Skeletal muscle cell (primary cell): ENCODE measurements around the gene ZAP70.
A peak's percentile ranks its signal among the peaks of the same experiment; 100 is the strongest.
"Not testable (repeated sequence)": the region's sequence is repeated elsewhere in the genome, so short reads cannot be mapped to it uniquely, and the experiment has no call there.

Experiments used
- DNase-seq: peaks from one replicate; pipeline ENCODE4 v3.0.0-alpha.2; 2010; ENCODE audit warnings: low read depth
- H3K4me3 ChIP-seq: 2 replicates; pipeline ENCODE4 v1.5.1; 2011; ENCODE audit warnings: low read depth, mild to moderate bottlenecking, control low read depth, low read length, moderate library complexity

Gene ZAP70

DNA sequence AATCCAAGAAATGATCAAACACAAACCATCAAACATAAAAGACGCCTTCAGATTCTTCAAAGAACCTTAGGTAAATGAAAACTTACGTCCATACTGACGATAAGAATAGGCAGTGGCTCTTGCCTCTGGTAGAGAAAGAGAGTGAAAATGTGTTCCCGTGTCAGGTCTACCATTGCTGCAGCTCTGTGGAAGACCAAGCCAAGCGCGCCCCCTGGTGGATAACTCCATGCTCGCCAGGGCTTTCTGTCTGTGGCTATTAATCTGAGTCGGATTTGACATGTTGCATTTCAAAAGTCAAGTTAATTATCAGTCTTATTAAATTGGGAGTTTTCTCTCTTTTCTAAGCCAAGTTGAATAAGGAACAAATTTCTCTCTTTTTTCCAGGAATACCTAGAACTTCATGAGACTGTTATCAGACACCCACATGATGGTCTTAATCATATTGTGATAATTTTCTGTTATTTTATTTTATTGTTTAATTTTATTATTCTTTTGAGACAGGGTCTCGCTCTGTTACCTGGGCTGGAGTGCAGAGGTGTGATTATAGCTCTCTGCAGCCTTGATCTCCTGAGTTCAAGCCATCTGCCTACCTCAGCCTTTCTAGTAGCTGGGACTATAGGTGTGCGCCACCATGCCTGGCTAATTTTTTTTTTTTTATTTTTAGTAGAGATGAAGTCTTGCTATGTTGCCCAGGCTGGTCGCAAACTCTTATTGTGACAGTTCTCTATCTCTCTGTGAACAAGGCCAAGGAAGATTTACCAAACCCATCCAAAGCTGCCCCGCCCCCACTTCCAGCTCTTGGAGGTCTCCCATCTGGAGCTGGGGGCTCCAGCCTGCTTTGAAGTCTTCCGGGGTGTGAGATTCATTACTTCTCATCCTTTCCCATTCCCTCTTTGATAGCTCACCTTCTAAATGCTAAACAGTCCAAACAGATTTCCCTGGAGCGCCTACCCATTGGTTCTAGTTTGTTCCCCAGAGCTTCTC is 15.8 kb upstream of the ZAP70 start:
- H3K4me3 ChIP-seq, result no peak overlapping the region
- peak; percentile 31 for DNase-seq

DNA sequence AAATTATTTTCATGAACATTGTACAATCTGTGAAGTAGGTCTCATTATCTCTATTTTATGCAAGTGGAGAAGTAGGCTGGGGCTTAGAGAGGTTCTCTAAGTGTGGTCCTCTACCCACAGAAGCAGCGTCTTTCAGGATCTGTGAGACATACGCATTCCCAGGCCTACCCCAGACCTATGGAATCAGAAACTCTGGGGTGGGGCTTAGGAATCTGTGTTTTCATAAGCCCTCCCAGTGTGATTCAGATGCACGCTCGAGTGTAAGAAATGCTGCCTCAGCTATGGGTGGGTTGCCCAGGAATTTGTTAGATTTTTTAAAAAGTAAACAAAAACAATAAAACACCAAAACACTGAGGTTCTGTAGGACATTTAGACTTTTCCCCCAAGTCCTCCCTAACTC is 14.8 kb upstream of the ZAP70 start:
- no peak for DNase-seq
- no peak overlapping the region for H3K4me3 ChIP-seq

- peak; percentile 18 for DNase-seq
- no peak overlapping the region for H3K4me3 ChIP-seq
Measured at GRCh38 chr2:97699765-97700444, 13.5 kb upstream of the ZAP70 start.

- no peak for DNase-seq
- no peak overlapping the region for H3K4me3 ChIP-seq
Measured at GRCh38 chr2:97701186-97701585, 12.2 kb upstream of the ZAP70 start.

GRCh38 chr2:97701851-97702465 is 11.4 kb upstream of the ZAP70 start:
- H3K4me3 ChIP-seq, result no peak overlapping the region
- peak; percentile 65 for DNase-seq

DNA sequence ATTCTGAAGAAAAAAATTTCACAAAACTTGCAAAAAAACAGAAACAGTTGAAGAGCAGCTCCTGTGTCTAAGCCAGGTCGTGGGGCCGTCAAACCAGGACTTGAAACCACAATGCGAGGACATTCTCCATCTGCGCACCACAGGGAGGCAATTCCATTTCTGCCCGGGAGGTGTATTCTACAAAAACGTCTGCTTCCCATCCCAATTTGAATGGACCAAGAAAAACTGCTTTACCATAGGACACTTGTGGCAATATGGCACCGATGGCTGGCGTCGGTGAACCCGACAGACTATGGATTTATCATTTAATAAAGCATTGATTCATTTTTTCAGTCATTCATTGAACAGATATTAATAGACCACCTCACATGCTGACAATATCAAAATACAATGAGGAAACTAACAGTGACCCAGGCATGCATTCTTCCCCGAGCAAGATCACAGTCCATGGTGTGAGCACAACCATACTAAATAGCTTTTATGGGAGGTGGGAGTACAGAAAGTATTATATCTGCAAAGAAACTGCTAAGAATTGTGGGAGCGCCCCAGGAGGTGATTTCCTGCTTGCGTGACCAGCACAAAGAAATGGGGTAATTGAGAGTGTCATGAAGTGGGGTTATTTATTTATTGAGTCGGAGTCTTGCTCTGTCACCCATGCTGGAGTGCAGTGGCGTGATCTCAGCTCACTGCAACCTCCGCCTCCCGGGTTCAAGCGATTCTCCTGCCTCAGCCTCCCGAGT is 10.5 kb upstream of the ZAP70 start:
- H3K4me3 ChIP-seq, result no peak overlapping the region
- DNase-seq, result no peak

GRCh38 chr2:97703741-97704140 is 9.6 kb upstream of the ZAP70 start:
- no peak overlapping the region for H3K4me3 ChIP-seq
- DNase-seq, result no peak

GRCh38 chr2:97704989-97705388 is 8.4 kb upstream of the ZAP70 start:
- no peak overlapping the region for H3K4me3 ChIP-seq
- no peak for DNase-seq

GRCh38 chr2:97706112-97706511 is 7.3 kb upstream of the ZAP70 start:
- no peak overlapping the region for H3K4me3 ChIP-seq
- DNase-seq, result no peak

DNA sequence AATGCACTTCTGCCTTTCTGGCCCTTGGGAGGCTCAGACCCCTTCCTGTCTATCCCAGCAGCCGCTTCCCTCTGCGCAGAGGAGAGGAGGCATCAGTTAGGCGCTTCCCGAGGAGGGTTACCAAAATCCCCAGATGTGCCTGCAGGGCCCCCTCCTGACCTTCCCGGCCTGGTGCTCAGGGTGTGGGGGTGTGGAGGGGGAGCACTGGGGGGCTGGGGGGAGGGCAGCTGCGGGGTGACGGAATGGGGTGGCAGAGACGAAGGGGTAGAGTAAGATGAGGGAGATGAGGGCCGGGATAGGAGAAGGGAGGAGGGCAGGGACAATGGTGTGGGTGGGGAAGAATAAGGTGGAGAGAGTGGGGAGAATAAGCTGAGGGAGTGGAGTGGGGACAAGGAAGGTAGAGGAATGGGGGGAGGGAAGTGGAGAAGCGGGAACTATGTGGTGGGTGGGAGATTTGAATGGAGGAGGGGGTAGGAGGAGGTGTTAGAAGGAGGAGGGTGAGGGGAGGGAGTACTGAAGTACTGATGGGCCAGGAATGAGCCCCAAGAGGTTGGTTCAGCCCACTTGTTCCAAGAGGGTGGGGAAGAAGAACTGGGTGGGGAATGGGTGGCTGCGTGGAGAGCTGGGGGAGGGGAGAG is 6.5 kb upstream of the ZAP70 start:
- H3K4me3 ChIP-seq, result no peak overlapping the region
- DNase-seq, result no peak

GRCh38 chr2:97707362-97708047 is 5.9 kb upstream of the ZAP70 start:
- no peak overlapping the region for H3K4me3 ChIP-seq
- DNase-seq, result no peak

DNA sequence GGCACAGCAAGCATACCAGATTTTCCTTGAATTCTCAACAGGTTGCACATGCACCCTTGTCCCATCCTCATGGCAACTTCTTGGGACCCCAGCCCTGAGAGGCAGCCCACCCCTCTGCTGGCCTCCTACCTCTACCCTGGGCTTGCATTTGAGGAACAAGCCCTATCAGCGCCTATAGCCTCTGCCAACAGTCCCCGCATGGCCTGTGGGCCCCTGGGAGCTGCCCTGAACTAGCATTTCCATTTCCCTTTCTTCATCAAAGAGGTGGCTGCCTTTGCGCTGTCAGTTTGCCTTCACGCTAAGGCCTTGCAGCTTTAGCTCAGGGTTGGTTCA is 5.4 kb upstream of the ZAP70 start:
- no peak for DNase-seq
- H3K4me3 ChIP-seq, result no peak overlapping the region

DNA sequence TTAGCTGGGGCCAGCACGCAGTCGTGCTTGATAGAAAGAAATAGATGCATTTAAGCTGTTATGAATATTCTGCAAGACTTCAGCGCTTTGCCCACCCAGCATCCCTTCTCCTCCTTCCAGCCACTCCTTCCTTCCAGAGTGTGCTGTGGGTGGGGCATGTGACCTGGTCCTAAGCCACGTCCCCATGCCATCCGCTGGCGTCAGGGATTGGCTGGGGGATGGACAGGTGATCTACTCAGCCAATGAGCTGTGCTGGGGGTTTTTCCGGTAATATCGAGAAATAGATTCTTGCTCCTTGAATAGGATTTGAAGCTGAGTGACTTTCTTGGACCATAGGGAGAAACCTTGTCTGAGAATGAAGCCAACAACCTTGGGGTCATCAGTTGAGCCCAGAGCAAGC is 4.8 kb upstream of the ZAP70 start:
- no peak overlapping the region for H3K4me3 ChIP-seq
- DNase-seq, result no peak

- H3K4me3 ChIP-seq, result no peak overlapping the region
- no peak for DNase-seq
Measured at GRCh38 chr2:97711394-97711711, 2.0 kb upstream of the ZAP70 start.

- not testable (repeated sequence) for DNase-seq, H3K4me3 ChIP-seq
Measured at GRCh38 chr2:97712175-97712574, 1.2 kb upstream of the ZAP70 start.

DNA sequence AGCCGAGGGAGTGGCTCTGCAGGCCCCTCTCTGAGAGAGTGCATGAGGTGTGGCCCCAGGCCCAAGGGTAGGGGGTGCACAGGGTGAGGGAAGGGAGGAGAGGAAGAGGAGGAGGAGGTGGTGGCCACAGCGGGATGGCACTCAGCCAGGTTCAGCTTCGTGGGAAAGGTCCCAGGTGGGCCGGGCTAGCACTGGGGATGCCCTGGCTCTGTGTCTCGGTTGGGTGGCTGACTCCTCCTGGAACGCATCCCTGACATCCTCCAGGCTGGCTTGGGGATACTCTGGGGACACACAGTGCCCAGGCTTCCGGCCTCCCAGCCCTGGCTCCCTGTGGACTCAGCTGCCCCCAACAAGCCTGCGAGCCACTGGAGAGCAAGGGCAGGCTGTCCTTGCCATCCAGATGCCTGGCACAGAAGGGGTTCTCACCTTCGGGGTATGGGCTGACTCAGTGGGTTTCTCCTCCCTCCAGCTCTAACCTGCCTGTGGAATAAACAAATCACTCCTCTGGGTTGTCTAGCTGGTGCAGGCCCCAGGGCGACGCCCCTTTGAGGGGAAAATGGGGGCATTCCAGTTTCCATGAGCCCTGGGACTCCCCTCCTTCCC is 582 bp upstream of the ZAP70 start:
- no peak for DNase-seq

GRCh38 chr2:97714084-97714949 is 941 bp downstream of the ZAP70 start:
- no peak for DNase-seq
- H3K4me3 ChIP-seq, result no peak overlapping the region

More for the DNA sequence above, 582 bp upstream of the ZAP70 start:
- no peak overlapping the region for H3K4me3 ChIP-seq
